Gastroesophageal sphincter (tissue), 3 donors: Measurements from ENCODE around the gene HPSE2.

ENCODE experiments used
- CTCF ChIP-seq, 4 experiments: fragments of 200-600 bp in 2 of 4; fragments of 450-650 bp in 2 of 4; sonication (generic) in 1 of 4; IDR thresholded peaks; one replicate each; pipeline ENCODE4 v1.5.1; 2017 to 2019; ENCODE audit warnings: antibody characterized with exemption in 4 of 4, mild to moderate bottlenecking in 2 of 4, moderate library complexity in 2 of 4
- POLR2A ChIP-seq, 2 donors: fragments of 450-650 bp; IDR thresholded peaks; one replicate each; pipeline ENCODE4 v1.6.1; 2017; ENCODE audit warnings: antibody characterized with exemption in 2 of 2, mild to moderate bottlenecking in 2 of 2, moderate library complexity in 1 of 2
- POLR2AphosphoS5 ChIP-seq: sonication (generic); formaldehyde crosslinking; IDR thresholded peaks from one replicate; pipeline ENCODE4 v1.6.1; 2017; ENCODE audit warnings: antibody characterized with exemption

GRCh38 chr10:98901441-98902110 is 334.1 kb downstream of the HPSE2 start:
- TF ChIP-seq POLR2A (IDR thresholded peaks at IDR 0.05) (no peak), POLR2AphosphoS5 (no peak), CTCF (IDR thresholded peaks at IDR 0.05) (no peak)
